Retinal pigment epithelial cell (primary cell): ENCODE data around the gene RPRD1B.
A peak's percentile ranks its signal among the peaks of the same experiment; 100 is the strongest.

Experiments used
- DNase-seq: peaks from one replicate; pipeline ENCODE4 v3.0.0-alpha.2; 2010; ENCODE audit warnings: low read depth
- H3K4me3 ChIP-seq: 2 replicates; pipeline ENCODE4 v1.5.1; 2011; ENCODE audit warnings: mild to moderate bottlenecking, low read length, control low read depth, moderate library complexity
- CTCF ChIP-seq: conservative IDR thresholded peaks from 2 replicates; pipeline ENCODE4 v1.5.1; 2011; ENCODE audit warnings: low read depth, low read length, control low read depth, inconsistent platforms

RPRD1B gene

GRCh38 chr20:38029453-38029852, 4.1 kb upstream of the RPRD1B start:
- TF ChIP-seq CTCF: no peak
- H3K4me3 ChIP-seq: no peak overlapping the region
- DNase-seq: no peak

GRCh38 chr20:38031957-38032356, 1.6 kb upstream of the RPRD1B start:
- no peak for TF ChIP-seq CTCF
- DNase-seq: no peak
- no peak overlapping the region for H3K4me3 ChIP-seq

DNA sequence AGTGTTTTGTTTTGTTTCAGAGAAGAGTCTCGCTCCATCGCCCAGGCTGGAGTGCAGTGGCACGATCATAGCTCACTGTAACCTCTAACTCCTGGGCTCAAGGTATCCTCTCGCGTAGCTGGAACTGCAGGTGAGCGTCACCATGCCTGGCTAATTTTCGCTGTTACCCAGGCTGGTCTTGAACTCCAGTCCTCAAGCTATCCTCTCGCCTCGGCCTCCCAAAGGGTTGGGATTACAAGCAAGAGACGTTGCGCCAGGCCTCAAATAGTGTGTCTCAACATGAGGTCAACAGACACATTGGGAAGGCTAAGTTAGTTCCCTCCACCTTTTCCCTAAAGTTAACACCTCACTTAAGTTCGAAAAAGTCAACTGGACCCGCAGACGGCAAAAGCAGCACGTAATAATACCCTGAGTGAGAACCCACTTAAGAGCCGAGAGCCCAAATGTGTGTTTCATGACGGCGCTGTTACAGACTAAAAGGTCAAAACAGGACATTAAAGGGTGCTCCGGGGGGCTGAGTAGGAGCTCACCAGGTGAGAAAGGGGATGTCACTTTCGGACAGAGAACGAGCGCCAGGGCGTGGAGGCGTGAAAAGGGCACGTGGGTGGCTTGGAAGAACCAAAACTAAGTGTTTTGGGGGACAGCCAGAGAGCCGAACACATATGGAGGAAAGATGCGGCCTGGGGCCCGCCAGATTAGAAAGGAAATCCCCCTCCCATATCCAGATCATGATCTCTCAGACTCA, 789 bp upstream of the RPRD1B start:
- DNase-seq: no peak
- peak overlapping the region; percentile 96 for H3K4me3 ChIP-seq
- no peak for TF ChIP-seq CTCF

GRCh38 chr20:38034108-38034649, 633 bp downstream of the RPRD1B start:
- TF ChIP-seq CTCF: no peak
- DNase-seq: no peak
- peak overlapping the region; percentile 96 for H3K4me3 ChIP-seq

DNA sequence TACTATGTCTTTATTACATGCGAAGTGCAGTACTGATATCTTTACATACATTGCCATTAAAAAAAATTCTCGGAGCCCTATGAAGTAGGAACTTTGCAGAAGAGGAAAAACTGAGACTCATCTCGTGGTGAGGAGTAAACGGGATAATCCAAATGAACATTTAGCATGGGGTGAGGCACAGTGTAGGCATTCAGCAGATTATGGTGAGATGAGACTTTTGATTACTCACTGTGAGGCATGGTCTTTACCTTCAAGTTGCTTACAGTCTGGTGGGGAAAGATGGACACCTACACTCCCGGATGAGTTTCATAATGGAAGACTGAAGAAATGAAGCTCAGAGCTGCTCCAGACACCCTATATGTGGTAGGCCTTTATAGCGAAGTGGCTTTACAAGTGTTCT, 1.4 kb downstream of the RPRD1B start:
- DNase-seq: no peak
- H3K4me3 ChIP-seq: peak overlapping the region; percentile 96
- no peak for TF ChIP-seq CTCF

DNA sequence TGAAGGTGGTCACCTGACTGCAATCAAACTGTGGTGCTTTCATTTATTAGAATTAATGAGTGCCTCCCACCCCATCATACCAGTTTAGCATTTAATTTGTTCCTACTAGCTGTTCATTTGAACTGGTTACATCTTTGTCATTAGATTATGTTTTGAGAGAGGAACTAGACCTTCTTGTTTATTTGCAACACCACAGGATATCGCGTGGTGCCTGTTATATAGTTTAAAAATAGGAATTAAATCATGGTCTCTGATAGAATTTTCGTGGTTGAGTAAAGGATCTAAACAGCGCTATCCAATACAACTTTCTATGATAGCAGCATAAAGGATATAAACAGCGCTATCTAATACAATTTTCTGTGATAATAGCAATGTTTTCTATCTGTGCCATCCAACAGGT, 2.8 kb downstream of the RPRD1B start:
- TF ChIP-seq CTCF: no peak
- H3K4me3 ChIP-seq: no peak overlapping the region
- no peak for DNase-seq

GRCh38 chr20:38040276-38040675, 6.7 kb downstream of the RPRD1B start:
- no peak for DNase-seq
- no peak for TF ChIP-seq CTCF
- H3K4me3 ChIP-seq: no peak overlapping the region
